COLO668 (cell line): ENCODE data around the gene TSEN15.

Experiments
- DNase-seq: peaks from one replicate; lab custom pipeline; 2025; ENCODE audit not compliant: unreplicated experiment; lab: John Stamatoyannopoulos, UW

The TSEN15 gene

GRCh38 chr1:184052194-184052559 lies 647 bp downstream of the TSEN15 start:
- DNase-seq: no peak

GRCh38 chr1:184052750-184053149 lies 1.2 kb downstream of the TSEN15 start:
- no peak for DNase-seq

GRCh38 chr1:184053881-184054280 lies 2.4 kb downstream of the TSEN15 start:
- DNase-seq: no peak

- no peak for DNase-seq
Observed at GRCh38 chr1:184056921-184057555, 5.5 kb downstream of the TSEN15 start.

GRCh38 chr1:184059887-184060286 lies 8.4 kb downstream of the TSEN15 start:
- no peak for DNase-seq

GRCh38 chr1:184060316-184060715 lies 8.8 kb downstream of the TSEN15 start:
- no peak for DNase-seq

GRCh38 chr1:184061396-184062003 lies 10.0 kb downstream of the TSEN15 start:
- DNase-seq: no peak

- no peak for DNase-seq
Observed at GRCh38 chr1:184062640-184063286, 11.2 kb downstream of the TSEN15 start.

GRCh38 chr1:184065559-184065958 lies 14.0 kb downstream of the TSEN15 start:
- DNase-seq: no peak

GRCh38 chr1:184068354-184068753 lies 16.8 kb downstream of the TSEN15 start:
- DNase-seq: no peak

- DNase-seq: no peak
Observed at GRCh38 chr1:184069675-184070074, 18.1 kb downstream of the TSEN15 start.

GRCh38 chr1:184072376-184072775 lies 20.8 kb downstream of the TSEN15 start:
- DNase-seq: no peak

- no peak for DNase-seq
Observed at GRCh38 chr1:184074383-184074782, 22.9 kb downstream of the TSEN15 start.

- DNase-seq: peak; percentile 49
Observed at GRCh38 chr1:184075055-184076029, 23.8 kb downstream of the TSEN15 start.

GRCh38 chr1:184078564-184079249 lies 27.2 kb downstream of the TSEN15 start:
- no peak for DNase-seq

GRCh38 chr1:184080309-184080708 lies 28.8 kb downstream of the TSEN15 start:
- no peak for DNase-seq

- no peak for DNase-seq
Observed at GRCh38 chr1:184082541-184083415, 31.2 kb downstream of the TSEN15 start.

GRCh38 chr1:184085667-184086066 lies 34.1 kb downstream of the TSEN15 start:
- DNase-seq: no peak

GRCh38 chr1:184088037-184088436 lies 36.5 kb downstream of the TSEN15 start:
- no peak for DNase-seq

- no peak for DNase-seq
Observed at GRCh38 chr1:184093071-184093470, 41.5 kb downstream of the TSEN15 start.
